GM12878 (cell line): Measurements from ENCODE around the gene UACA. TPM values are rescaled to one million over a fixed set of nuclear protein-coding genes. Genes with fewer than 3 reads are reported as not detected.

Source experiments
- CBX3 ChIP-seq: fragments of 200-600 bp; sonication (generic); IDR thresholded peaks from 2 replicates; pipeline ENCODE4 v1.6.1; 2016; ENCODE audit warnings: low read depth, borderline replicate concordance
- CBX5 ChIP-seq: sonication (generic); IDR thresholded peaks from 2 replicates; pipeline ENCODE4 v1.6.1; 2016; ENCODE audit warnings: low read depth, moderate library complexity, mild to moderate bottlenecking, inconsistent platforms
- DPF2 ChIP-seq: fragments of 450-650 bp; IDR thresholded peaks from 2 replicates; pipeline ENCODE4 v1.6.1; 2017; ENCODE audit warnings: mild to moderate bottlenecking
- HDAC6 ChIP-seq: fragments of 200-600 bp; sonication (generic); IDR thresholded peaks from one replicate; pipeline ENCODE4 v1.8.0; 2017; ENCODE audit warnings: antibody characterized with exemption; ENCODE audit not compliant: unreplicated experiment
- IRF4 ChIP-seq: IDR thresholded peaks from 2 replicates; pipeline ENCODE4 v1.6.1; 2011; ENCODE audit warnings: low read depth, low read length
- MYB ChIP-seq: fragments of 150-350 bp; IDR thresholded peaks from 2 replicates; pipeline ENCODE4 v1.6.1; 2014; ENCODE audit warnings: mild to moderate bottlenecking, low read depth, low read length, borderline replicate concordance
- NR2F1 ChIP-seq: fragments of 450-650 bp; conservative IDR thresholded peaks from 2 replicates; pipeline ENCODE4 v1.6.1; 2017; ENCODE audit warnings: mild to moderate bottlenecking
- POLR2A ChIP-seq: IDR thresholded peaks from 2 replicates; pipeline ENCODE4 v1.6.1; 2011; ENCODE audit warnings: low read depth, mild to moderate bottlenecking, low read length
- SP1 ChIP-seq: IDR thresholded peaks from one replicate; pipeline ENCODE4 v1.6.1; 2011; ENCODE audit warnings: low read depth, low read length
- SPI1 ChIP-seq: IDR thresholded peaks from 2 replicates; pipeline ENCODE4 v1.6.1; 2011; ENCODE audit warnings: low read depth, mild to moderate bottlenecking, low read length, moderate library complexity, borderline replicate concordance; ENCODE audit not compliant: insufficient read depth
- SREBF2 ChIP-seq: IDR thresholded peaks from 2 replicates; pipeline ENCODE4 v1.6.1; 2012; ENCODE audit warnings: mild to moderate bottlenecking, low read length
- TCF7 ChIP-seq: IDR thresholded peaks from 2 replicates; pipeline ENCODE4 v1.6.1; 2014; ENCODE audit warnings: antibody characterized with exemption, borderline replicate concordance
- YBX1 ChIP-seq: fragments of 450-650 bp; IDR thresholded peaks from 2 replicates; pipeline ENCODE4 v1.6.1; 2016; ENCODE audit warnings: antibody characterized with exemption
- YY1 ChIP-seq: IDR thresholded peaks from 2 replicates; pipeline ENCODE4 v1.6.1; 2011; ENCODE audit warnings: low read depth, mild to moderate bottlenecking, low read length
- ZBED1 ChIP-seq: IDR thresholded peaks from 2 replicates; pipeline ENCODE4 v1.6.1; 2016; ENCODE audit warnings: borderline replicate concordance
- polyA plus RNA-seq, 11 experiments: library from polyadenylated mRNA; depleted of rRNA in 4 of 11; unstranded in 6 of 11; stranded (reverse) in 5 of 11; fragments of >200 nt; fragmentation: Nextera tagmentation in 4 of 11; fragmentation: Illumina TruSeq in 1 of 11; extraction: Ambion mirVana in 4 of 11; extraction: Trizol in 1 of 11; gene quantifications; 1 replicate in 1 of 11; 2 replicates in 10 of 11; pipeline versions ENCODE4 v1.2.1 to v1.2.3, GENCODE V29; 2011 to 2016; ENCODE audit warnings: inconsistent platforms in 2 of 11, missing spikeins in 2 of 11, low read depth in 1 of 11
- total RNA-seq, 4 experiments: library from RNA; depleted of rRNA in 3 of 4; stranded (reverse); fragments of >200 nt in 3 of 4; fragmentation: Illumina TruSeq in 1 of 4; extraction: Trizol in 1 of 4; gene quantifications; 2 replicates each; pipeline versions ENCODE4 v1.2.1 to v1.2.3, GENCODE V29; 2013 to 2021
- TF ChIP-seq, protein P1 (sequence below): IDR thresholded peaks from 2 replicates; pipeline ENCODE4 v1.6.1; 2011; ENCODE audit warnings: borderline replicate concordance, low read depth, mild to moderate bottlenecking, moderate library complexity, low read length; ENCODE audit not compliant: insufficient read depth, poor library complexity, severe bottlenecking
- TF ChIP-seq, protein P2 (sequence below): fragments of 450-650 bp; formaldehyde crosslinking; IDR thresholded peaks from 2 replicates; pipeline ENCODE4 v1.5.0; 2022; ENCODE audit warnings: mild to moderate bottlenecking, missing genetic modification characterization
- TF ChIP-seq, protein P3 (sequence below): fragments of 450-650 bp; formaldehyde crosslinking; IDR thresholded peaks from 2 replicates; pipeline ENCODE4 v1.4.0; 2020; ENCODE audit warnings: mild to moderate bottlenecking, moderate library complexity
- TF ChIP-seq, protein P4 (sequence below): fragments of 150-350 bp; IDR thresholded peaks from 2 replicates; pipeline ENCODE4 v1.6.1; 2016; ENCODE audit warnings: low read depth, low read length

UACA gene
- total and polyA plus RNA-seq, 10 of the 15 experiments (the other 5 are each of a cell fraction or from before 2014, with no cell fraction given) = 0.30 to 4.0 (median 2.0) TPM

DNA sequence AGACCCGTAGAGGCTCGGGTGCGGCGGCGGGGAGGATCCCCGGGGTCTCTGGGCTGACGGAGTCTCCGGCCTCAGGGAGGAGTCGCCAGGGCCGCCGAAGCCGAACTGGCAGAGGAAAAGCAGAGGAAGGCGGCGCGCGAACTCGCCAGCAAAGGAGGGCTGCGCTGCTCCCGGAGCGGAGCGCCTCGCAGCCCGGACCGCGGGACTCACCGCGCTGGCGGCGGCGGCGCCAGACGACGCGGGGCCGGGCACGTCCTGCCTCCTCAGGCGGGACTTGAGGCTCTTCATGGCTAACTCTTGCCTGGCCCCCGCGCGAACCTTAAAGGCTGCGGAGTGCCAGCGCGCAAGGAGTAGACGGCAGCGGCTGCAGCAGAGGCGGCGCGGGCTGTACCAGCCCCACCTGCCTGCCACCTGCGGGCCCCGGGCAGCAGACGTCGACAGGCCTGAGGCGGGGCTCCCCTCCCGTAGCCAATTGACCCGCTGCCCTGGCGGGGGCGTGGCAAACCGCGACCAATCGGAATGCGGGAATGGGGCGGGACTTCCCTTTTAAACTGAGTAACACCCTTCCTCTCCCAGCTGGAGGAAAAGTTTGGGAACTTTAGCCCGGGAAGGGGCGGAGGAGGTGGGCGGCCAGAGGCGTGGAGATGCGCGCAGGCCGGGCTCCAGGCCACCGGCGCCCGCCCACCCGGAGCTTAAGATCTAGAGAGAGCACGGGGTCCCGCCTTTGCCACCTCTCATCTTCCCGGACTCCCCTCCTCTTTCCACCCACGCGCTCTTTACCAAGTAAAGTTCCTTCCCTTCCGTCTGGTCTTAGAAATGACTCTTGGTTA, at the start of gene UACA (continued):
- TF ChIP-seq HDAC6 = no peak
- TF ChIP-seq YY1 = no peak
- TF ChIP-seq, protein P1, sequence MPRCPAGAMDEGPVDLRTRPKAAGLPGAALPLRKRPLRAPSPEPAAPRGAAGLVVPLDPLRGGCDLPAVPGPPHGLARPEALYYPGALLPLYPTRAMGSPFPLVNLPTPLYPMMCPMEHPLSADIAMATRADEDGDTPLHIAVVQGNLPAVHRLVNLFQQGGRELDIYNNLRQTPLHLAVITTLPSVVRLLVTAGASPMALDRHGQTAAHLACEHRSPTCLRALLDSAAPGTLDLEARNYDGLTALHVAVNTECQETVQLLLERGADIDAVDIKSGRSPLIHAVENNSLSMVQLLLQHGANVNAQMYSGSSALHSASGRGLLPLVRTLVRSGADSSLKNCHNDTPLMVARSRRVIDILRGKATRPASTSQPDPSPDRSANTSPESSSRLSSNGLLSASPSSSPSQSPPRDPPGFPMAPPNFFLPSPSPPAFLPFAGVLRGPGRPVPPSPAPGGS = no peak
- TF ChIP-seq CBX3 = no peak
- TF ChIP-seq MYB = no peak
- TF ChIP-seq, protein P2, sequence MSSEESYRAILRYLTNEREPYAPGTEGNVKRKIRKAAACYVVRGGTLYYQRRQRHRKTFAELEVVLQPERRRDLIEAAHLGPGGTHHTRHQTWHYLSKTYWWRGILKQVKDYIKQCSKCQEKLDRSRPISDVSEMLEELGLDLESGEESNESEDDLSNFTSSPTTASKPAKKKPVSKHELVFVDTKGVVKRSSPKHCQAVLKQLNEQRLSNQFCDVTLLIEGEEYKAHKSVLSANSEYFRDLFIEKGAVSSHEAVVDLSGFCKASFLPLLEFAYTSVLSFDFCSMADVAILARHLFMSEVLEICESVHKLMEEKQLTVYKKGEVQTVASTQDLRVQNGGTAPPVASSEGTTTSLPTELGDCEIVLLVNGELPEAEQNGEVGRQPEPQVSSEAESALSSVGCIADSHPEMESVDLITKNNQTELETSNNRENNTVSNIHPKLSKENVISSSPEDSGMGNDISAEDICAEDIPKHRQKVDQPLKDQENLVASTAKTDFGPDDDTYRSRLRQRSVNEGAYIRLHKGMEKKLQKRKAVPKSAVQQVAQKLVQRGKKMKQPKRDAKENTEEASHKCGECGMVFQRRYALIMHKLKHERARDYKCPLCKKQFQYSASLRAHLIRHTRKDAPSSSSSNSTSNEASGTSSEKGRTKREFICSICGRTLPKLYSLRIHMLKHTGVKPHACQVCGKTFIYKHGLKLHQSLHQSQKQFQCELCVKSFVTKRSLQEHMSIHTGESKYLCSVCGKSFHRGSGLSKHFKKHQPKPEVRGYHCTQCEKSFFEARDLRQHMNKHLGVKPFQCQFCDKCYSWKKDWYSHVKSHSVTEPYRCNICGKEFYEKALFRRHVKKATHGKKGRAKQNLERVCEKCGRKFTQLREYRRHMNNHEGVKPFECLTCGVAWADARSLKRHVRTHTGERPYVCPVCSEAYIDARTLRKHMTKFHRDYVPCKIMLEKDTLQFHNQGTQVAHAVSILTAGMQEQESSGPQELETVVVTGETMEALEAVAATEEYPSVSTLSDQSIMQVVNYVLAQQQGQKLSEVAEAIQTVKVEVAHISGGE (CRISPR knock-in tag) = no peak
- TF ChIP-seq IRF4 = no peak
- no peak for TF ChIP-seq SREBF2
- TF ChIP-seq NR2F1 = no peak
- peak; percentile 92 for TF ChIP-seq SP1
- TF ChIP-seq CBX5 = no peak
- TF ChIP-seq, protein P3, sequence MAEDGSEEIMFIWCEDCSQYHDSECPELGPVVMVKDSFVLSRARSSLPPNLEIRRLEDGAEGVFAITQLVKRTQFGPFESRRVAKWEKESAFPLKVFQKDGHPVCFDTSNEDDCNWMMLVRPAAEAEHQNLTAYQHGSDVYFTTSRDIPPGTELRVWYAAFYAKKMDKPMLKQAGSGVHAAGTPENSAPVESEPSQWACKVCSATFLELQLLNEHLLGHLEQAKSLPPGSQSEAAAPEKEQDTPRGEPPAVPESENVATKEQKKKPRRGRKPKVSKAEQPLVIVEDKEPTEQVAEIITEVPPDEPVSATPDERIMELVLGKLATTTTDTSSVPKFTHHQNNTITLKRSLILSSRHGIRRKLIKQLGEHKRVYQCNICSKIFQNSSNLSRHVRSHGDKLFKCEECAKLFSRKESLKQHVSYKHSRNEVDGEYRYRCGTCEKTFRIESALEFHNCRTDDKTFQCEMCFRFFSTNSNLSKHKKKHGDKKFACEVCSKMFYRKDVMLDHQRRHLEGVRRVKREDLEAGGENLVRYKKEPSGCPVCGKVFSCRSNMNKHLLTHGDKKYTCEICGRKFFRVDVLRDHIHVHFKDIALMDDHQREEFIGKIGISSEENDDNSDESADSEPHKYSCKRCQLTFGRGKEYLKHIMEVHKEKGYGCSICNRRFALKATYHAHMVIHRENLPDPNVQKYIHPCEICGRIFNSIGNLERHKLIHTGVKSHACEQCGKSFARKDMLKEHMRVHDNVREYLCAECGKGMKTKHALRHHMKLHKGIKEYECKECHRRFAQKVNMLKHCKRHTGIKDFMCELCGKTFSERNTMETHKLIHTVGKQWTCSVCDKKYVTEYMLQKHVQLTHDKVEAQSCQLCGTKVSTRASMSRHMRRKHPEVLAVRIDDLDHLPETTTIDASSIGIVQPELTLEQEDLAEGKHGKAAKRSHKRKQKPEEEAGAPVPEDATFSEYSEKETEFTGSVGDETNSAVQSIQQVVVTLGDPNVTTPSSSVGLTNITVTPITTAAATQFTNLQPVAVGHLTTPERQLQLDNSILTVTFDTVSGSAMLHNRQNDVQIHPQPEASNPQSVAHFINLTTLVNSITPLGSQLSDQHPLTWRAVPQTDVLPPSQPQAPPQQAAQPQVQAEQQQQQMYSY = no peak
- no peak for TF ChIP-seq YBX1
- TF ChIP-seq ZBED1 = no peak
- no peak for TF ChIP-seq TCF7
- no peak for TF ChIP-seq SPI1
- no peak for TF ChIP-seq DPF2
- 0 out of 2 replicates have a peak, but pooled peaks have one; percentile 54 for TF ChIP-seq POLR2A
- TF ChIP-seq, protein P4, sequence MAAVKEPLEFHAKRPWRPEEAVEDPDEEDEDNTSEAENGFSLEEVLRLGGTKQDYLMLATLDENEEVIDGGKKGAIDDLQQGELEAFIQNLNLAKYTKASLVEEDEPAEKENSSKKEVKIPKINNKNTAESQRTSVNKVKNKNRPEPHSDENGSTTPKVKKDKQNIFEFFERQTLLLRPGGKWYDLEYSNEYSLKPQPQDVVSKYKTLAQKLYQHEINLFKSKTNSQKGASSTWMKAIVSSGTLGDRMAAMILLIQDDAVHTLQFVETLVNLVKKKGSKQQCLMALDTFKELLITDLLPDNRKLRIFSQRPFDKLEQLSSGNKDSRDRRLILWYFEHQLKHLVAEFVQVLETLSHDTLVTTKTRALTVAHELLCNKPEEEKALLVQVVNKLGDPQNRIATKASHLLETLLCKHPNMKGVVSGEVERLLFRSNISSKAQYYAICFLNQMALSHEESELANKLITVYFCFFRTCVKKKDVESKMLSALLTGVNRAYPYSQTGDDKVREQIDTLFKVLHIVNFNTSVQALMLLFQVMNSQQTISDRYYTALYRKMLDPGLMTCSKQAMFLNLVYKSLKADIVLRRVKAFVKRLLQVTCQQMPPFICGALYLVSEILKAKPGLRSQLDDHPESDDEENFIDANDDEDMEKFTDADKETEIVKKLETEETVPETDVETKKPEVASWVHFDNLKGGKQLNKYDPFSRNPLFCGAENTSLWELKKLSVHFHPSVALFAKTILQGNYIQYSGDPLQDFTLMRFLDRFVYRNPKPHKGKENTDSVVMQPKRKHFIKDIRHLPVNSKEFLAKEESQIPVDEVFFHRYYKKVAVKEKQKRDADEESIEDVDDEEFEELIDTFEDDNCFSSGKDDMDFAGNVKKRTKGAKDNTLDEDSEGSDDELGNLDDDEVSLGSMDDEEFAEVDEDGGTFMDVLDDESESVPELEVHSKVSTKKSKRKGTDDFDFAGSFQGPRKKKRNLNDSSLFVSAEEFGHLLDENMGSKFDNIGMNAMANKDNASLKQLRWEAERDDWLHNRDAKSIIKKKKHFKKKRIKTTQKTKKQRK = no peak
